ENCODE measurements around the gene TM9SF1. TPM values are rescaled to one million over a fixed set of nuclear protein-coding genes. Genes with fewer than 3 reads are reported as not detected.
A peak's percentile ranks its signal among the peaks of the same experiment; 100 is the strongest.

The TM9SF1 gene, protein sequence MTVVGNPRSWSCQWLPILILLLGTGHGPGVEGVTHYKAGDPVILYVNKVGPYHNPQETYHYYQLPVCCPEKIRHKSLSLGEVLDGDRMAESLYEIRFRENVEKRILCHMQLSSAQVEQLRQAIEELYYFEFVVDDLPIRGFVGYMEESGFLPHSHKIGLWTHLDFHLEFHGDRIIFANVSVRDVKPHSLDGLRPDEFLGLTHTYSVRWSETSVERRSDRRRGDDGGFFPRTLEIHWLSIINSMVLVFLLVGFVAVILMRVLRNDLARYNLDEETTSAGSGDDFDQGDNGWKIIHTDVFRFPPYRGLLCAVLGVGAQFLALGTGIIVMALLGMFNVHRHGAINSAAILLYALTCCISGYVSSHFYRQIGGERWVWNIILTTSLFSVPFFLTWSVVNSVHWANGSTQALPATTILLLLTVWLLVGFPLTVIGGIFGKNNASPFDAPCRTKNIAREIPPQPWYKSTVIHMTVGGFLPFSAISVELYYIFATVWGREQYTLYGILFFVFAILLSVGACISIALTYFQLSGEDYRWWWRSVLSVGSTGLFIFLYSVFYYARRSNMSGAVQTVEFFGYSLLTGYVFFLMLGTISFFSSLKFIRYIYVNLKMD
- total RNA-seq, result 10 to 100 TPM; 17.0 to 24.4 TPM

DNA sequence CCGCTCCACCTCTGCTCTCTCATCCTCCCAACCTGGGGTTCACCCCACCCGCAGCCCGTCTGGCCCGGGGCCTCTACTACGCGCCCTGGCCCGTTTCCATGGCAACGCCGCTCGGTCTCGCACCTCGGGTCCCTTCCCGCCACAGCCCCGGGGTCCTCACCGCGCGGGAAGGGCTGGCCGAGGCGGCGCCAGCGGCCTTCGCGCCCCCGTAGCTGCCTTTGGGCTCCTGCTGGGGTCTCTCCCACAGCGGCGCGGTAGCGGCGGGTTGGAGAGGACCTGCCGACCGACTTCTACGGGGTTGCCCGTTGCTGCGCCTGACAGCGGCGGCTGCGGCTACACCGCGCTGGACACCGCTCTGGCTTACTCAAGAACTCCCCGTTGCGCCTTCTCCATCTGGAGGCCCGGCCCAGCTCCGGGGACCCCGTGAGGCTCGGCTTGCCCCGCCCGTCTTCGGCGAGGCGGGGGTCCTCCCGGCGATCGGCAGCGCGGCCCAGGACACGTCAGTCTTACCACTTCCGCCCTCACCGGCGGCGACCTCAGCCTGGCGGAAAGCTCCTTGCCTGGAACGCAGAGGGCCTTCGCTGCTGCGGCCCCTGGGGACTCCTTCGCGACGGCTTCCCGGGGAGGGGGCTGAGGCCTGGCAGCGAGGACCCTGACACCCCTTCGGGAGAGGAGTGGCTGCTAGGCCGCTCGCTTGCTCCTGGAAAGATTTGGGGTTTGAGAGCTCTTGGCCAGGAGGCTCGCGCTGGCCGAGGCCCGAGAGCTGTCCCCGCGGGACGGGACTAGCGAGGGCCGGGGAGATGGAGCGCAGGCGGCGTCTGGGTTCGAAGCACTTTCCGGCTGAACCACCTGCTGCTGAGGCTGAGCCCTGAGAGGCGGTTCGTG, at the start of gene TM9SF1:
Gene TM9SF1, minus strand, starts transcription at position 256 of the 885 bp plus-strand sequence. CDS start 422 bp downstream, outside the sequence.
- peaks cover 48% of the 10 kb centered on the region for H3K36me3 Mint-ChIP-seq (ENCODE audit: low read depth)
- peaks cover 2% of the 10 kb centered on the region for H3K9me3 Mint-ChIP-seq (ENCODE audit: low read depth)
- H3K4me1 Mint-ChIP-seq, result peaks cover 50% of the 10 kb centered on the region
- DNase-seq (peak; percentile 93), ATAC-seq (peak; percentile 93)
- H3K27me3 Mint-ChIP-seq, result no peaks in the 10 kb centered on the region
- POLR2A ChIA-PET, result interaction anchor here (1.0 to 2.5 kb wide), 7 partner anchors 17 to 81 kb away, joined by 4 to 13 read pairs (median 7); partner anchors contain the start of genes CHMP4A, DCAF11, EMC9 and IRF9
- H3K4me3 Mint-ChIP-seq, result peak within 1 kb of the TSS; percentile 90
- H3K27ac Mint-ChIP-seq, result peak within 1 kb of the TSS; percentile 93
- intact Hi-C loops (cut with DNase I, micrococcal nuclease), result loop anchor here (1.0 kb wide), 9 partner anchors 18 to 247 kb away; partner anchors contain the start of genes CHMP4A (in 2 of the 2), GMPR2 (in 2 of the 2), NEDD8 (in 2 of the 2) and DCAF11 (in 1 of the 2)
- CTCF ChIA-PET, result interaction anchor here (0.8 to 2.8 kb wide), 14 partner anchors 14 to 242 kb away, joined by 3 to 13 read pairs (median 4); partner anchors contain the start of genes CHMP4A, CIDEB, IRF9 and MDP1

DNA sequence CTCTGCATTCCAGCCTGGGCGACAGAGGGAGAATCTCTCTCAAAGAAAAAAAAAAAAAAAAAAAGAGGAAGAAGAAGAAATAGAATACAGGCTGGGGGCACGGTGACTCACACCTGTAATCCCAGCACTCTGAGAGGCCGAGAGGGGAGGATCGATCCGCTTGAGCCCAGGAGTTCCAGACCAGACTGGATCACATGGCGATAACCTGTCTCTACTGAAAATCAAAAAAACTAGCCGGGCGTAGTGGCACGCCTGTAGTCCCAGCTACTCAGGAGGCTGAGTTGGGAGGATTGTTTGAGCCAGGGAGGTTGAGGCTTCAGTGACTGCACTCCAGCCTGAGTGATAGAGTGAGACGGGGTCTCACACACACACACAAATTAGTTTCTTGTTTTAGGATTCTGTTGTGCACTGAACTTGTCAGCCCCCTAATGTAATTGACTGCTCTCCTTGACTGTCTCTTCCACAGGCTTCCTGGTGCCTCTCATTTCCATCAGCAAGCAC, 48.1 kb upstream of the TM9SF1 start:
- no peak for ATAC-seq
- Mint-ChIP-seq H3K9me3 (ENCODE audit: low read depth) (no peaks in the 10 kb centered on the region), H3K4me1 (peaks cover 53% of the 10 kb centered on the region), H3K27ac (peak overlapping the region; percentile 99), H3K4me3 (peak overlapping the region; percentile 94), H3K36me3 (ENCODE audit: low read depth) (peaks cover 31% of the 10 kb centered on the region), H3K27me3 (no peaks in the 10 kb centered on the region)
- intact Hi-C loops (cut with DNase I, micrococcal nuclease), result loop anchor here (1.0 to 10.0 kb wide), 3 partner anchors 53 to 431 kb away; partner anchors contain the start of gene IPO4 (in 1 of the 2)
- CTCF ChIA-PET, result interaction anchor here (0.5 to 16.9 kb wide), 21 partner anchors 12 to 365 kb away, joined by 3 to 430 read pairs (median 7); partner anchors contain the start of genes CHMP4A, CIDEB, DHRS1 and LTB4R
- POLR2A ChIA-PET, result interaction anchor here (0.5 to 1.9 kb wide), 7 partner anchors 25 to 950 kb away, joined by 4 to 12 read pairs (median 7); partner anchors contain the start of genes CIDEB, DHRS1, NOP9 and PSME2
- DNase-seq, result peak; percentile 35

DNA sequence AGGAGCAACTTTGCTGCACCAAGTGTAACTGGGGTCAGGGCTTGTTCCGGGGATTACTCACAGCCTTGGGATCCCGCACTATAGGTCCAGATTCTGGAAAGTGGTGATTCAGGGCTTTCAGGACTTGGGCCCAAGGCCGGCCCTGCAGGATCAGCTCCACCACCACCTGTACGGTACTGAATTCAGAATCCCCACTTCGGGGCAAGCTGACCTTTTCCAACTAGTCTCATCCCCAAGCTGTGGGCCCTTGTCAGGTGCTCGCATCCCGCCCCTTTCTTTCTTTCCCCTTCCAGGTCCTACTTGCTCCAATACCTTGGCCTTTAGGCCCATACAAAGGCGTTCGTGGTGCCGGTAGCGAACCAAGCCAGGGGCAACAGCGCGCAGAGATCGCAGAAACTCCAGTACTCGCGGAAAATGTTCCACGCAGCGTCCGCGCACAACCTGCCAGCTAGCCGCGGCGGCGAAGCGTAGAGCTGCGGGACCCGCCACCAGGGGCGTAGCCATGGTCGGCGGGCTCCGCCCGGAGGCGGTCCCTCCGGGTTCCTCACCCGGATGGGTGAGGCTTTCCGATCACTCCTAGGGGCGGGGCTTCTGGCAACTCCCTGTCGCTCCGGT, 46.7 kb upstream of the TM9SF1 start:
- Mint-ChIP-seq H3K27ac (peak overlapping the region; percentile 99), H3K36me3 (ENCODE audit: low read depth) (peaks cover 42% of the 10 kb centered on the region)
- intact Hi-C loops (cut with DNase I, micrococcal nuclease), result loop anchor here (1.0 to 10.0 kb wide), 17 partner anchors 10 to 941 kb away; partner anchors contain the start of genes CHMP4A (in 2 of the 2), GMPR2 (in 2 of the 2), IPO4 (in 2 of the 2) and IRF9 (in 2 of the 2)

DNA sequence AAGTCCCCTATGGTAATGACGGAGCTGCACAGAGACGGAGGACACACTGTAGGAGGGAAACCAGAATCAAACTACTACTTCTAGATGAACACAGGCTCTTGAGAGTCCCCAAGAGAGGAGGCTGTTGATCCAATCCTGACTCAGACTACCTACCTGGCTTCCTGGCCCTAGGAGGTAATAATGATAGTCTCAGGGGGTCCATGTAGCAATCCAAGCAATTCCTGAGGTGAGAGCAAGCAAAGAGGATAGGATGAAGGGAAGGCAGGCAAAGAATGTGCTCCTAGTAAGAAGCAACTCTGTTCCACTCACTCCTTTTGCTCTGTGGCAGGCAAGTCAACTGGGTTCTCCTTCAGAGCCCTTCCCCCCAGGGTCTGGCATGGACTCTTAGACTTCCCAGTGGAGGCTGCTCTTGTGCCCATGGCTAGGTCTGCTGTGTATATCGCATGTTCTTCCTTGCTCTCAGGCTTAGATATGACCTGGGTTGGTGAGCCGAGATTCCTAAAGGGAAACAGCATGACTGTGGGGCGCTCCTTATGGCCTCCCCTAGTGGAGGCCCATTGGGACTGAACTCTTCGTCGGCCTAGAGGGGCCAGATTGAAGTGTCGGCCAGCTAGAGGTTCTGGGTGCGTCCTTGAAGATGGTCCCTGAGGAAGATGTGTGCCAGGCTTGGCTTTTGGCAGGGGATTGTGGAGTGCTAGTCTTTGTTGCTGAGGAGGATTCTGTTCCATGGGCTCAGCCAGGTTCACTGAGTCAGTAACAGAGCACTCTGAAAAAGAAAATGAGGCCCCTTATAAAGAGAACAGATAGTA, 45.1 kb upstream of the TM9SF1 start:
- H3K4me1 Mint-ChIP-seq, result peaks cover 65% of the 10 kb centered on the region
- intact Hi-C loops (cut with DNase I, micrococcal nuclease), result loop anchor here in 1 of 2 experiments (10.0 kb wide), 1 partner anchor 434 kb away; no protein-coding TSS in a partner anchor
- H3K9me3 Mint-ChIP-seq (ENCODE audit: low read depth), result no peaks in the 10 kb centered on the region
- no peaks in the 10 kb centered on the region for H3K27me3 Mint-ChIP-seq
- ATAC-seq, result no peak
- H3K27ac Mint-ChIP-seq, result peak overlapping the region; percentile 56
- peak overlapping the region; percentile 94 for H3K4me3 Mint-ChIP-seq
- ChIA-PET CTCF (interaction anchor here (0.8 to 16.9 kb wide), 5 partner anchors 25 to 151 kb away, joined by 3 to 430 read pairs (median 3); partner anchors contain the start of genes CIDEB, DCAF11, DHRS1 and LTB4R), POLR2A (no interaction called here)
- peaks cover 54% of the 10 kb centered on the region for H3K36me3 Mint-ChIP-seq (ENCODE audit: low read depth)
- DNase-seq, result no peak

More for the DNA sequence above, 46.7 kb upstream of the TM9SF1 start:
- ChIA-PET POLR2A (interaction anchor here (0.6 to 1.9 kb wide), 21 partner anchors 9 to 189 kb away, joined by 3 to 18 read pairs (median 6); partner anchors contain the start of genes CBLN3, CHMP4A, DCAF11 and DHRS1), CTCF (interaction anchor here (0.6 to 16.9 kb wide), 38 partner anchors 9 to 199 kb away, joined by 3 to 430 read pairs (median 5); partner anchors contain the start of genes CHMP4A, CIDEB, DCAF11 and DHRS1)
- DNase-seq (peak; percentile 97), ATAC-seq (peak; percentile 83)
- Mint-ChIP-seq H3K9me3 (ENCODE audit: low read depth) (no peaks in the 10 kb centered on the region), H3K4me3 (peak overlapping the region; percentile 94), H3K27me3 (no peaks in the 10 kb centered on the region), H3K4me1 (peaks cover 55% of the 10 kb centered on the region)

DNA sequence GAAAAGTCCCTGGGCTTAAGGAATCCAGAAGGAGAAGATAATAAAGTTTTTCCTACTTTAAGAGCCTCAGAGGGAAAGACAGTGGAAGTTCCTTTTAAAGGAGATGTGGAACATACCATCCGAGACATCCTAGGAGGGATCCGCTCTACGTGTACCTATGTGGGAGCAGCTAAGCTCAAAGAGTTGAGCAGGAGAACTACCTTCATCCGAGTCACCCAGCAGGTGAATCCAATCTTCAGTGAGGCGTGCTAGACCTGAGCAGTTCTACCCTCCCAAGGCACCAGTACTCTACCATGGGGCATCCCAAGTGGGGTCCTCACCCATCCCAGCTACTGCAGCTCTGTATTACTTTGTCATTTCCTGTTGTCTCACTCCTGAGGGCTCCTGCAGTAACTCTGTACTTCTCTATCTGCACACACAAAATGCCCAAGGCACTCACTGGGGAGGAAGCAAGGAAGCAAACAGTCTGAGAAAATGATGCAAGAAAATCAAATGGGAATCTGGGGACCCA, 43.3 kb upstream of the TM9SF1 start:
- Mint-ChIP-seq H3K27me3 (no peaks in the 10 kb centered on the region), H3K9me3 (ENCODE audit: low read depth) (no peaks in the 10 kb centered on the region), H3K36me3 (ENCODE audit: low read depth) (peaks cover 63% of the 10 kb centered on the region), H3K27ac (peak overlapping the region; percentile 86), H3K4me3 (no peak overlapping the region), H3K4me1 (peaks cover 75% of the 10 kb centered on the region)
- POLR2A ChIA-PET, result interaction anchor here (1.0 kb wide), 2 partner anchors 58 to 59 kb away, joined by 3 to 4 read pairs; no protein-coding TSS in a partner anchor
- DNase-seq, result no peak
- ATAC-seq, result no peak
- intact Hi-C loops (cut with DNase I, micrococcal nuclease), result no loop called here
- CTCF ChIA-PET, result interaction anchor here (0.8 to 16.9 kb wide), 7 partner anchors 9 to 124 kb away, joined by 3 to 430 read pairs (median 4); partner anchors contain the start of genes CHMP4A, CIDEB, DCAF11 and DHRS1

DNA sequence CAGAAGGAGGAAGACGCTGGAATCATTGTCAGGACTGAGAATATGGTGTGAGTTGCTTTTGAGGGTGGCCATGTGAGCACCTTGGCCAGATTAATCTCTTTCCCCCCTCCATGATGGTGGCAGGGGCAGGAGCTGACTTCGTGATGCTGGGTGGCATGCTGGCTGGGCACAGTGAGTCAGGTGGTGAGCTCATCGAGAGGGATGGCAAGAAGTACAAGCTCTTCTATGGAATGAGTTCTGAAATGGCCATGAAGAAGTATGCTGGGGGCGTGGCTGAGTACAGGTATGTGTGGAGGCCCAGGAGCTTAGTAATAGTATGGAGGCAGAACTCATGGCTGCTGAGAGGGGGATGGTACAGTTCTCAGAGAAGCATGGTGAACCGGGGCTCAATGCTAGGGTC, 42.9 kb upstream of the TM9SF1 start:
- DNase-seq (peak; percentile 31), ATAC-seq (no peak)
- Mint-ChIP-seq H3K36me3 (ENCODE audit: low read depth) (peaks cover 63% of the 10 kb centered on the region), H3K4me1 (peaks cover 75% of the 10 kb centered on the region), H3K27ac (peak overlapping the region; percentile 44), H3K27me3 (no peaks in the 10 kb centered on the region), H3K9me3 (ENCODE audit: low read depth) (no peaks in the 10 kb centered on the region), H3K4me3 (no peak overlapping the region)
- POLR2A ChIA-PET, result interaction anchor here (1.0 kb wide), 2 partner anchors 59 to 60 kb away, joined by 3 to 4 read pairs; no protein-coding TSS in a partner anchor
- intact Hi-C loops (cut with DNase I, micrococcal nuclease), result no loop called here
- CTCF ChIA-PET, result interaction anchor here (1.3 to 16.9 kb wide), 4 partner anchors 24 to 66 kb away, joined by 4 to 430 read pairs (median 6); partner anchors contain the start of genes CHMP4A, CIDEB, DHRS1 and LTB4R

DNA sequence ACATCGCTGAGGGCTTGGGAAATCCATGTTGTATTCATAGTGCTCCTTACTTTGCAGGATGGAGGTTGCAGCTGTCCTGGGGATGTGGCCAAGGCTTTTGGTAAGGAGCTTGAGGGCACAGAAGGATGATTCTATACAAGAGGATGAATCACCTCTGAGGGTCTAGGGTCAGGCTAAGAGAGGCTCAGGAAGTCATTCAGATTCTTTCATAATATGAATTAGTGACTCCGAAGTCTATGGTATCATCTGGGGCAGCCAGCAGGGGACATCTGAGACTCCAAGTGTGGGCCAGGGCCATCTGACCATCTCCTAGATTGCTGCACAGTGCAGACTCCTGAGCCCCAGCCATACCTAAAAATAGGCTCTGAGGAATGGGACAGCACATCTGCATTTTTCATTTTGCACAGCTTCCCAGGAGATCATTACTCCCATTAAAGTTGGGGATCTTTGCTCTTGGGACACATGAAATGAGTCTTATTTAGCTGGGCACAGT, 42.3 kb upstream of the TM9SF1 start:
- H3K4me3 Mint-ChIP-seq, result no peak overlapping the region
- DNase-seq, result no peak
- H3K4me1 Mint-ChIP-seq, result peaks cover 75% of the 10 kb centered on the region
- intact Hi-C loops (cut with DNase I, micrococcal nuclease), result no loop called here
- ChIA-PET POLR2A (interaction anchor here (0.9 to 1.0 kb wide), 3 partner anchors 9 to 60 kb away, joined by 3 to 4 read pairs (median 4); no protein-coding TSS in a partner anchor), CTCF (interaction anchor here (0.7 to 16.9 kb wide), 6 partner anchors 17 to 67 kb away, joined by 3 to 430 read pairs (median 5); partner anchors contain the start of genes CHMP4A, CIDEB, DHRS1 and LTB4R)
- peaks cover 63% of the 10 kb centered on the region for H3K36me3 Mint-ChIP-seq (ENCODE audit: low read depth)
- H3K27ac Mint-ChIP-seq, result peak overlapping the region; percentile 44
- H3K9me3 Mint-ChIP-seq (ENCODE audit: low read depth), result no peaks in the 10 kb centered on the region
- no peak for ATAC-seq
- H3K27me3 Mint-ChIP-seq, result no peaks in the 10 kb centered on the region

DNA sequence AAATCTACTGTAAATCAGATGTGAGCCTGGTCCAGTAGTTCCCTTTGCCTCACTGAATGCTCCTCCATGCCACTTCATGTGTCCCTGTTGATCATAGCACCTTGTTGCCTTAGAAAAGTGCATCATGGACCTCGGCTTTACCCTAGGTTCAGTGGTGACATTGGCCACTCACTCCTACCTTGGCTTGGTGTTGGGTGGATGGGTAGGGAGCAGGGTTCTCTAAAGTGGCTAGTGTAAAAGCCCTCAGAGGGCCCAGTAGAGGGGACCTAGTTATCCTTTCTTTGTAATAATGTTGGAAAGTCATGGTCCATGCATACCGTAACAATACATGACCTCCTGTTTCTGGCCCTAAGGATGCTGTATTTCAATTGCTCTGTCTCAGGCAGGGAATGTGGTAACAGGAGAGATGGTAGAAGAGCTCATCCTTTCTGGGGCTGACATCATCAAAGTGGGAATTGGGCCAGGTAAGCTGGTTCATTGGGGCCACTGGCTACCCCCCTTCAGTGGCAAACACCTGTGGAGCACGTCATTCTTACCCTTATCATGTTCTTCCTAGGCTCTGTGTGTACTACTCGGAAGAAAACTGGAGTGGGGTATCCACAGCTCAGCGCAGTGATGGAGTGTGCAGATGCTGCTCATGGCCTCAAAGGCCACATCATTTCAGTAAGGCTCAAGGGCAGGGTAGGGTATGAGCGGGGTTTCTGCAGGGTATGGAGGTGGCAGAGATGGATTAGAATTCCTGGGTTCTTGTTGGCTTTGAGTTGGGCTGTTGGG, 41.6 kb upstream of the TM9SF1 start:
- Mint-ChIP-seq H3K36me3 (ENCODE audit: low read depth) (peaks cover 63% of the 10 kb centered on the region), H3K9me3 (ENCODE audit: low read depth) (no peaks in the 10 kb centered on the region), H3K27ac (peak overlapping the region; percentile 23), H3K4me1 (peaks cover 75% of the 10 kb centered on the region), H3K27me3 (no peaks in the 10 kb centered on the region), H3K4me3 (no peak overlapping the region)
- CTCF ChIA-PET, result interaction anchor here (0.7 to 16.9 kb wide), 6 partner anchors 17 to 68 kb away, joined by 3 to 430 read pairs (median 6); partner anchors contain the start of genes CHMP4A, CIDEB, DHRS1 and LTB4R
- POLR2A ChIA-PET, result interaction anchor here (0.9 kb wide), 1 partner anchor 9 kb away, joined by 4 read pairs; no protein-coding TSS in a partner anchor
- no peak for DNase-seq
- ATAC-seq, result no peak
- intact Hi-C loops (cut with DNase I, micrococcal nuclease), result no loop called here
